Fibroblast of peridontal ligament (primary cell): Measurements from ENCODE around the gene TTYH2.
A peak's percentile ranks its signal among the peaks of the same experiment; 100 is the strongest.

Experiments
- DNase-seq: peaks from one replicate; pipeline ENCODE4 v3.0.0-alpha.2; 2010; ENCODE audit errors: extremely low read depth

TTYH2 gene

GRCh38 chr17:74194682-74195081 lies 18.7 kb upstream of the TTYH2 start:
- no peak for DNase-seq

GRCh38 chr17:74196541-74197317 lies 16.6 kb upstream of the TTYH2 start:
- no peak for DNase-seq

- no peak for DNase-seq
Measured at GRCh38 chr17:74197801-74198200, 15.6 kb upstream of the TTYH2 start.

- DNase-seq = no peak
Measured at GRCh38 chr17:74198694-74199093, 14.7 kb upstream of the TTYH2 start.

- DNase-seq = peak; percentile 37
Measured at GRCh38 chr17:74199306-74200092, 13.9 kb upstream of the TTYH2 start.

GRCh38 chr17:74200112-74200511 lies 13.3 kb upstream of the TTYH2 start:
- no peak for DNase-seq

GRCh38 chr17:74201250-74201649 lies 12.1 kb upstream of the TTYH2 start:
- DNase-seq = no peak

- no peak for DNase-seq
Measured at GRCh38 chr17:74201948-74202347, 11.4 kb upstream of the TTYH2 start.

- DNase-seq = no peak
Measured at GRCh38 chr17:74202938-74203337, 10.4 kb upstream of the TTYH2 start.

- peak; percentile 98 for DNase-seq
Measured at GRCh38 chr17:74203439-74204240, 9.7 kb upstream of the TTYH2 start, which contains the start of gene RPL38. Gene RPL38, plus strand, starts transcription at chr17:74203678. Its CDS starts 278 bp downstream, at chr17:74203956.

- no peak for DNase-seq
Measured at GRCh38 chr17:74204474-74204873, 8.9 kb upstream of the TTYH2 start.

- DNase-seq = no peak
Measured at GRCh38 chr17:74205274-74205673, 8.1 kb upstream of the TTYH2 start.

GRCh38 chr17:74206332-74206818 lies 7.0 kb upstream of the TTYH2 start:
- DNase-seq = no peak

GRCh38 chr17:74210191-74211140 lies 2.9 kb upstream of the TTYH2 start:
- peak; percentile 59 for DNase-seq

- no peak for DNase-seq
Measured at GRCh38 chr17:74211141-74211911, 2.0 kb upstream of the TTYH2 start.

GRCh38 chr17:74211912-74212208 lies 1.5 kb upstream of the TTYH2 start:
- DNase-seq = no peak

- DNase-seq = no peak
Measured at GRCh38 chr17:74212209-74212912, 1.0 kb upstream of the TTYH2 start.

GRCh38 chr17:74213861-74214391 lies 555 bp downstream of the TTYH2 start:
- no peak for DNase-seq
